Fibroblast of mammary gland (primary cell): ENCODE measurements around the gene ZBED4.
A peak's percentile ranks its signal among the peaks of the same experiment; 100 is the strongest.
"Not testable (repeated sequence)": the region's sequence is repeated elsewhere in the genome, so short reads cannot be mapped to it uniquely, and the experiment has no call there.

ENCODE experiments used
- DNase-seq: peaks from one replicate; pipeline ENCODE4 v3.0.0-alpha.2; 2010; ENCODE audit warnings: low read depth
- H3K4me3 ChIP-seq: 2 replicates; pipeline ENCODE4 v1.5.1; 2011; ENCODE audit warnings: low read depth, mild to moderate bottlenecking, low read length, moderate library complexity; ENCODE audit not compliant: control insufficient read depth
- CTCF ChIP-seq: conservative IDR thresholded peaks from 2 replicates; pipeline ENCODE4 v1.5.1; 2011; ENCODE audit warnings: low read depth, low read length, inconsistent platforms; ENCODE audit not compliant: control insufficient read depth, insufficient read depth

The ZBED4 gene

DNA sequence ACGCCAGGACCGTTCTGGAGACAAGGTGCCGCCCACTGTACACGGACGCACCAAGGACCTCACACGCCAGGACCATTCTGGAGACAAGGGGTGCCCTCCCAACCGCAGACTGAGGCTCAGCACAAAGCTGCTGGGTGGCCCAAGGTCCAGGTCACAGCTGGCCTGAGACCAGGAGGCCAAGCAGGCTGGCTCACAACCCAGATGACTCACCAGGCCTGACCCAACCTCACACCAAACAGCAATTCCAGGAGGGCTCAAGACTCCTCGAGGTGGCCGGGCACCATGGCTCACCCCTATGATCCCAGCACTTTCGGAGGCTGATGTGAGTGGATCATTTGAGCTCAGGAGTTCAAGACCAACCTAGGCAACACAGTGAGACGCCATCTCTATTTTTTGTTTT lies 40.8 kb upstream of the ZBED4 start:
- H3K4me3 ChIP-seq = no peak overlapping the region
- DNase-seq = peak; percentile 68
- TF ChIP-seq CTCF = no peak

GRCh38 chr22:49814164-49814686 lies 39.4 kb upstream of the ZBED4 start:
- no peak for DNase-seq
- no peak overlapping the region for H3K4me3 ChIP-seq
- no peak for TF ChIP-seq CTCF

- H3K4me3 ChIP-seq = no peak overlapping the region
- no peak for DNase-seq
- TF ChIP-seq CTCF = no peak
Measured at GRCh38 chr22:49814856-49815255, 38.8 kb upstream of the ZBED4 start.

DNA sequence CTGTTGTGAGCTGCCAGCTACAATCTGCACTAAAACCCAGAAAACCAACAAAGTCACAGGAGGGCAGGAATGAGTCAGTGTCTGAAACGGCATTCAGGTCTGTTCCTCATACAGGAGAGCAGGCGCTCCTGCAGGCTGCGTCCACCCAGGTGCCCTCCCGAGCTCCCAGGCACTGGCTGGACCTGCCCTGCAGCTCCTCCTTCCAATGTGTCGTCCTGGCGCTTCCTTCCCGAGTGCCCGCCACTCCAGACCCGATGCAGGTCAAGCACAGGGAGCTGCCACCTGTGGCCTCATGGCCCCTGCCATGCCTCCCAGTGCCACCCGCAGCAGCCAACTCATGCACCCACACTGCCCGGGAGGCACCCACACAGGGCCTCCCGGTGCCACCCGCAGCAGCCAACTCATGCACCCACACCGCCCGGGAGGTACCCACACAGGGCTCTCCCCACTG lies 38.0 kb upstream of the ZBED4 start:
- no peak for TF ChIP-seq CTCF
- H3K4me3 ChIP-seq = no peak overlapping the region
- no peak for DNase-seq

- TF ChIP-seq CTCF = no peak
Measured at GRCh38 chr22:49817359-49817758, 36.3 kb upstream of the ZBED4 start.

DNA sequence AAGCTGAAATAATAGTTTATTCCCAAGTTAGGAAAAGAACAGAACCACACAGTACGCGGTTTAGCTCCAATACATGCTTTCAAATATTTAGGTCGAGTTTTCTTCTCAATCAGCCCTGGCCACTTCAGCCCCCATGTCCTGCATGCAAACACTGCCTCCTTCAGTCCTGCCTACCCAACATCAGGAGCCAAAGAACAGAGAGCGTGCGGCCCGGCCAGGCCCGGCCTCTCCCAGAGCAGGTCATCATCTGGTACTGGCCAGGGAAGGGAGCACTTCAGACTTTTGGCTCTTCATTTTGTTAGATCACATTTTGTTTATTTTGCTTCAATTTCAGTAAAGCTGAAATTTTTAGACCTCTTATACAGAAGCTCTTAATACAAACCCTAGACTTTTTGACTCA lies 32.7 kb upstream of the ZBED4 start:
- H3K4me3 ChIP-seq = no peak overlapping the region
- DNase-seq = peak; percentile 46
- TF ChIP-seq CTCF = peak; percentile 36

More at GRCh38 chr22:49817359-49817758, 36.3 kb upstream of the ZBED4 start:
- no peak overlapping the region for H3K4me3 ChIP-seq
- no peak for DNase-seq

GRCh38 chr22:49821741-49822140 lies 31.9 kb upstream of the ZBED4 start:
- not testable (repeated sequence) for H3K4me3 ChIP-seq, DNase-seq
